Astrocyte (in vitro differentiated cells and primary cell): ENCODE data around the gene VWF.
"Not testable (repeated sequence)": the region's sequence is repeated elsewhere in the genome, so short reads cannot be mapped to it uniquely, and the experiment has no call there.

Experiments
- CTCF ChIP-seq: IDR thresholded peaks from 2 replicates; pipeline ENCODE4 v1.5.1; 2011; ENCODE audit warnings: low read depth, mild to moderate bottlenecking, inconsistent platforms, low read length, moderate library complexity; ENCODE audit not compliant: insufficient read depth
- EZH2 ChIP-seq: IDR thresholded peaks from 2 replicates; pipeline ENCODE4 v1.6.1; 2012; ENCODE audit warnings: mild to moderate bottlenecking, low read length, inconsistent platforms; ENCODE audit not compliant: insufficient read depth

GRCh38 chr12:6148722-6149121 lies 24.3 kb upstream of the VWF start:
- TF ChIP-seq CTCF, EZH2: not testable (repeated sequence)
